ENCODE measurements around the gene SPATA25. TPM values are rescaled to one million over a fixed set of nuclear protein-coding genes. Genes with fewer than 3 reads are reported as not detected.

Gene SPATA25
- total RNA-seq, 4 donors from 2014 or later, result 1.9 to 12.9 (median 6.4) TPM; not detected in 1

- no peak for DNase-seq (ENCODE audit: low spot score in 2 of 2)
- Histone ChIP-seq H3K9me3 (no peaks in the 10 kb centered on the region), H3K4me1 (no peaks in the 10 kb centered on the region), H3K36me3 (no peaks in the 10 kb centered on the region), H3K4me3 (no peak overlapping the region), H3K27me3 (no peaks in the 10 kb centered on the region), H3K27ac (no peak overlapping the region)
- TF ChIP-seq POLR2A (IDR thresholded peaks at IDR 0.05), result no peak
- TF ChIP-seq CTCF (IDR thresholded peaks at IDR 0.05), result no peak
- no peak for TF ChIP-seq POLR2AphosphoS5 (IDR thresholded peaks at IDR 0.05)
- 82% methylated on average over 7 of the region's 7 CpGs for WGBS
Measured at GRCh38 chr20:45863543-45864470, 23.6 kb downstream of the SPATA25 start.

- Histone ChIP-seq H3K4me3 (no peak overlapping the region), H3K27me3 (no peaks in the 10 kb centered on the region), H3K9me3 (no peaks in the 10 kb centered on the region), H3K4me1 (peaks cover 14% of the 10 kb centered on the region), H3K27ac (no peak overlapping the region), H3K36me3 (no peaks in the 10 kb centered on the region)
- TF ChIP-seq CTCF (IDR thresholded peaks at IDR 0.05) (no peak), POLR2A (IDR thresholded peaks at IDR 0.05) (no peak), EP300 (IDR thresholded peaks at IDR 0.05) (no peak), POLR2AphosphoS5 (IDR thresholded peaks at IDR 0.05) (no peak)
- WGBS, result 93% methylated on average over 7 of the region's 7 CpGs
- no peak for DNase-seq (ENCODE audit: low spot score in 2 of 2)
Measured at GRCh38 chr20:45861221-45862075, 26.0 kb downstream of the SPATA25 start.

DNA sequence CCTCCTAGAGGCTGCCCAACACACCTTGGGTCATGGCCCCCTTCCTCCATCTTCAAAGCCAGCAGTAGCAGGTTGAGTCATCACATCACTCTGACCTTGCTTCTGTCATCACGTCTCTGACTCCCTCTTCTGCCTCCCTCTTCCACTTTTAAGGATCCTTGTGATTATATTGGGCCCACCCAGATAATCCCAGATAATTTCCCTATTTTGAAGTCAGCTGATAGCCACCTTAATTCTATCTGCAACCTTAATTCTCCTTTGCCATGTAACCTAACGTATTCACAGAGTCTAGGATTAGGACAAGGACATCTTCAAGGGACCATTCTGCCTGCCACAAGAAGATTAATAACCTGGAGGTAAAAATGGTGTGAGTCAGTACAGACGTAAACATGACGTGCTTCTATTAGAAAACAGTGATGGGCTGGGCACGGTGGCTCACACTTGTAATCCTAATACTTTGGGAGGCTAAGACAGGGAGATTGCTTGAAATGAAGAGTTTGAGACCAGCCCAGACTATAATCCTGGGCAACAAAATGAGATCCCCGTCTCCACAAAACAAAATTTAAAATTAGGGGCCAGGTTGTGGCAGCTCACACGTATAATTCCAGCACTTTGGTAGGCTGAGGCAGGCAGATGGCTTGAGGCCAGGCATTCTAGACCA, 26.7 kb downstream of the SPATA25 start:
- Histone ChIP-seq H3K36me3 (no peaks in the 10 kb centered on the region), H3K27ac (no peak overlapping the region), H3K9me3 (no peaks in the 10 kb centered on the region), H3K27me3 (no peaks in the 10 kb centered on the region), H3K4me1 (peaks cover 22% of the 10 kb centered on the region), H3K4me3 (no peak overlapping the region)
- no peak for TF ChIP-seq POLR2AphosphoS5 (IDR thresholded peaks at IDR 0.05)
- TF ChIP-seq EP300 (IDR thresholded peaks at IDR 0.05), result no peak
- TF ChIP-seq CTCF (IDR thresholded peaks at IDR 0.05), result no peak
- TF ChIP-seq POLR2A (IDR thresholded peaks at IDR 0.05), result no peak
- WGBS, result 69% methylated on average over 7 of the region's 7 CpGs
- no peak for DNase-seq (ENCODE audit: low spot score in 2 of 2)

- Histone ChIP-seq H3K4me3 (no peak overlapping the region), H3K36me3 (no peaks in the 10 kb centered on the region), H3K27me3 (no peaks in the 10 kb centered on the region), H3K9me3 (no peaks in the 10 kb centered on the region), H3K27ac (no peak overlapping the region), H3K4me1 (peaks cover 29% of the 10 kb centered on the region)
- TF ChIP-seq POLR2A (IDR thresholded peaks at IDR 0.05), result no peak
- no peak for TF ChIP-seq CTCF (IDR thresholded peaks at IDR 0.05)
- TF ChIP-seq EP300 (IDR thresholded peaks at IDR 0.05), result no peak
- no peak for TF ChIP-seq POLR2AphosphoS5 (IDR thresholded peaks at IDR 0.05)
- 92% methylated on average over 5 of the region's 5 CpGs for WGBS
- DNase-seq (ENCODE audit: low spot score in 2 of 2), result no peak
Measured at GRCh38 chr20:45859916-45860315, 27.5 kb downstream of the SPATA25 start.
